ENCODE results near the gene MIF4GD. TPM values are rescaled to one million over a fixed set of nuclear protein-coding genes. Genes with fewer than 3 reads are reported as not detected.

MIF4GD gene
- total RNA-seq, 1 donor from 2014 or later = 55.2 TPM

DNA sequence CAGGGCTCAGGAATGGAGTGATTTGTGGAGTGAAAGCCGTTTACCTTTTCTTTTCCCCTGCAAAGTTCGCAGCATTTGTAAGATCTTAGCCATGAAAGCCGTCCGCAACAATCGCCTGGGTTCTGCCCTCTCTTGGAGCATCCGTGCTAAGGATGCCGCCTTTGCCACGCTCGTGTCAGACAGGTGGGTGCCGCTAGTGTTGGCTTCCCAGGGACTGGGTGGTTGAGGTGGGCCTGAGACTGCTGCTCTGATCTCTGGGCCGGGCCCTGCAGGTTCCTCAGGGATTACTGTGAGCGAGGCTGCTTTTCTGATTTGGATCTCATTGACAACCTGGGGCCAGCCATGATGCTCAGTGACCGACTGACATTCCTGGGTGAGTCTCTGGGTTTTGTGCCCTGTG, 38.2 kb downstream of the MIF4GD start:
- ChIA-PET POLR2A (interaction anchor here (0.7 kb wide), 1 partner anchor 106 kb away, joined by 3 read pairs; no protein-coding TSS in a partner anchor), CTCF (no interaction called here)
- H3K36me3 Mint-ChIP-seq (ENCODE audit: low read depth) = peaks cover 93% of the 10 kb centered on the region
- H3K9me3 Mint-ChIP-seq = no peaks in the 10 kb centered on the region
- no peak overlapping the region for H3K27ac Mint-ChIP-seq
- no peaks in the 10 kb centered on the region for H3K27me3 Mint-ChIP-seq
- intact Hi-C loops (cut with micrococcal nuclease) = loop anchor here (1.0 kb wide), 1 partner anchor 14 kb away; no protein-coding TSS in a partner anchor
- H3K4me3 Mint-ChIP-seq = no peak overlapping the region
- H3K4me1 Mint-ChIP-seq = no peaks in the 10 kb centered on the region
- DNase-seq = no peak
- TF ChIP-seq, protein P1, sequence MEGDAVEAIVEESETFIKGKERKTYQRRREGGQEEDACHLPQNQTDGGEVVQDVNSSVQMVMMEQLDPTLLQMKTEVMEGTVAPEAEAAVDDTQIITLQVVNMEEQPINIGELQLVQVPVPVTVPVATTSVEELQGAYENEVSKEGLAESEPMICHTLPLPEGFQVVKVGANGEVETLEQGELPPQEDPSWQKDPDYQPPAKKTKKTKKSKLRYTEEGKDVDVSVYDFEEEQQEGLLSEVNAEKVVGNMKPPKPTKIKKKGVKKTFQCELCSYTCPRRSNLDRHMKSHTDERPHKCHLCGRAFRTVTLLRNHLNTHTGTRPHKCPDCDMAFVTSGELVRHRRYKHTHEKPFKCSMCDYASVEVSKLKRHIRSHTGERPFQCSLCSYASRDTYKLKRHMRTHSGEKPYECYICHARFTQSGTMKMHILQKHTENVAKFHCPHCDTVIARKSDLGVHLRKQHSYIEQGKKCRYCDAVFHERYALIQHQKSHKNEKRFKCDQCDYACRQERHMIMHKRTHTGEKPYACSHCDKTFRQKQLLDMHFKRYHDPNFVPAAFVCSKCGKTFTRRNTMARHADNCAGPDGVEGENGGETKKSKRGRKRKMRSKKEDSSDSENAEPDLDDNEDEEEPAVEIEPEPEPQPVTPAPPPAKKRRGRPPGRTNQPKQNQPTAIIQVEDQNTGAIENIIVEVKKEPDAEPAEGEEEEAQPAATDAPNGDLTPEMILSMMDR (IDR thresholded peaks at IDR 0.05) = no peak
- no peak for ATAC-seq (ENCODE audit: low read depth)

DNA sequence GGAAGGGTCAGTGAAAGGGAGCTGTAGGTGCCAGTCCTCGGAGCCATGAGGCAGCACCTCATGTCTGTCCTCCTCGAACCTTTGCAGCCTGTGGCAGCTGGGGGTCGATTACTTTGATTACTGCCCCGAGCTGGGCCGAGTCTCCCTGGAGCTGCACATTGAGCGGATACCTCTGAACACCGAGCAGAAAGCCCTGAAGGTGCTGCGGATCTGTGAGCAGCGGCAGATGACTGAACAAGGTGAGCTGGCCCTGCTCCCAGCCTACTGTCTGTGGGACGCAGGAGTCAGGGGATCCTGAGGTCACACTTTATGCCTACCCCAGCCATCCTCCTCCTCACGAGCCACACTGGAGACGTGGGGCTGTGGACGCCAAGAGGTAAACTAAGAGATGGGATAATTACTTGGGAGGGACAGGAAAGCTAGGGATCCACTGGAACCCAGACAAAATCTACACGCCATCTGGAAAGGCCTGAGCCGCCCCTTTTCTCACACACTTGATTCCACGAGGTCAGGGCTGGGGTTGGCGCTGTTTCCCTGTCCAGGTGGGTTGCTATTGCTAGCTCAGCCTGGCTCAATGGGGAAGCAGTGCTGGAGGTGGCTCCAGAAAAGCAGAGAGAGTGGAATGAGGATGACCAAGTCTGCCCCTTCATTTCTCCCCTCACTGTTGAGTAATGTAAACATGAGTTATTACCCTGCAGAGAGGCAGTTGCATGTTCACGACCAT, 39.1 kb downstream of the MIF4GD start:
- TF ChIP-seq, protein P1 (IDR thresholded peaks at IDR 0.05) = no peak
- H3K27me3 Mint-ChIP-seq = no peaks in the 10 kb centered on the region
- ATAC-seq (ENCODE audit: low read depth) = no peak
- H3K4me3 Mint-ChIP-seq = no peak overlapping the region
- ChIA-PET POLR2A (interaction anchor here (0.5 to 0.7 kb wide), 2 partner anchors 87 to 105 kb away, joined by 3 to 8 read pairs; no protein-coding TSS in a partner anchor), CTCF (no interaction called here)
- H3K9me3 Mint-ChIP-seq = no peaks in the 10 kb centered on the region
- H3K4me1 Mint-ChIP-seq = no peaks in the 10 kb centered on the region
- no peak overlapping the region for H3K27ac Mint-ChIP-seq
- H3K36me3 Mint-ChIP-seq (ENCODE audit: low read depth) = peaks cover 88% of the 10 kb centered on the region
- intact Hi-C loops (cut with micrococcal nuclease) = loop anchor here (1.0 kb wide), 1 partner anchor 14 kb away; no protein-coding TSS in a partner anchor
- no peak for DNase-seq

DNA sequence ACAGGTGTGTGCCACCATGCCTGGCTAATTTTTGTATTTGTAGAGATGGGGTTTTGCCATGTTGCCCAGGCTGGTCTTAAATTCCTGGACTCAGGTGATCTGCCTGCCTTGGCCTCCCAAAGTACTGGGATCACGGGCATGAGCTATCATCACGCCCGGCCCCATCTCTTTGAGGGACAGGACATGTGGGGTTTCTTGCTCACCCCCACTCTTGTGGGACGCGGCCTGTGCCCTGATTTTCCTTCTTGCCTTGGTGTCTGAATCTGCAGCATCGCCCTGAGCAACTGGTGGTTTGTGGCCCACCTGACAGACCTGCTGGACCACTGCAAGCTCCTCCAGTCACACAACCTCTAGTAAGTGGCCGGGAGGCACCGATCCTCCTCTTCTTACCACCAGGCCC, 40.0 kb downstream of the MIF4GD start:
- H3K9me3 Mint-ChIP-seq = no peaks in the 10 kb centered on the region
- no peaks in the 10 kb centered on the region for H3K27me3 Mint-ChIP-seq
- TF ChIP-seq, protein P1 (IDR thresholded peaks at IDR 0.05) = no peak
- ATAC-seq (ENCODE audit: low read depth) (no peak), DNase-seq (no peak)
- CTCF ChIA-PET = interaction anchor here (1.2 kb wide), 1 partner anchor 270 kb away, joined by 3 read pairs; no protein-coding TSS in a partner anchor
- H3K4me3 Mint-ChIP-seq = no peak overlapping the region
- intact Hi-C loops (cut with micrococcal nuclease) = no loop called here
- H3K36me3 Mint-ChIP-seq (ENCODE audit: low read depth) = peaks cover 87% of the 10 kb centered on the region
- no peak overlapping the region for H3K27ac Mint-ChIP-seq
- POLR2A ChIA-PET = interaction anchor here (0.5 to 1.5 kb wide), 3 partner anchors 20 to 200 kb away, joined by 4 to 8 read pairs (median 6); no protein-coding TSS in a partner anchor
- H3K4me1 Mint-ChIP-seq = no peaks in the 10 kb centered on the region

DNA sequence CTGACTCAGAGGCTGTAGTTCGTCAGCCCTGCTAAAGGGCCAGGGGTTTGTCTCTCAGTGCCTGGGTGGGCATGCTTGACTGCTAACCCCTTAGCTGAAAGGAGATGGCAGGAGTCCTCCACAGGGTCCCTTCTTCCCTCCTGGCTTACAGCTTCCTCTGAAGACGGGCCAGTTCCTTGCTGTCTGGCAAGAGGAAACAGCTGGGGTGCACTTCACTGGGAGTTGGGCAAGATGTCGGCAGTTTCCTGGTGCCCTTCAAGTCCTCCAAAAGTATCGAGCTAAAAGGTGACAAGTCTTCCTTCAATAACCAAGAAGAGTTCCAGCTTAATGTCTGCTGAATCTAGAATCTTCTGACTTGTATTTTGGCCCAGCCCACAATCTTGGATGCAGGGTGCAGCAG, 42.2 kb downstream of the MIF4GD start:
- H3K9me3 Mint-ChIP-seq = no peaks in the 10 kb centered on the region
- ChIA-PET CTCF (no interaction called here), POLR2A (interaction anchor here (0.6 kb wide), 1 partner anchor 220 kb away, joined by 3 read pairs; no protein-coding TSS in a partner anchor)
- no peak for ATAC-seq (ENCODE audit: low read depth)
- TF ChIP-seq, protein P1 (IDR thresholded peaks at IDR 0.05) = no peak
- no peak for DNase-seq
- peaks cover 84% of the 10 kb centered on the region for H3K36me3 Mint-ChIP-seq (ENCODE audit: low read depth)
- no peak overlapping the region for H3K27ac Mint-ChIP-seq
- no peak overlapping the region for H3K4me3 Mint-ChIP-seq
- no peaks in the 10 kb centered on the region for H3K27me3 Mint-ChIP-seq
- no peaks in the 10 kb centered on the region for H3K4me1 Mint-ChIP-seq
- intact Hi-C loops (cut with micrococcal nuclease) = no loop called here

DNA sequence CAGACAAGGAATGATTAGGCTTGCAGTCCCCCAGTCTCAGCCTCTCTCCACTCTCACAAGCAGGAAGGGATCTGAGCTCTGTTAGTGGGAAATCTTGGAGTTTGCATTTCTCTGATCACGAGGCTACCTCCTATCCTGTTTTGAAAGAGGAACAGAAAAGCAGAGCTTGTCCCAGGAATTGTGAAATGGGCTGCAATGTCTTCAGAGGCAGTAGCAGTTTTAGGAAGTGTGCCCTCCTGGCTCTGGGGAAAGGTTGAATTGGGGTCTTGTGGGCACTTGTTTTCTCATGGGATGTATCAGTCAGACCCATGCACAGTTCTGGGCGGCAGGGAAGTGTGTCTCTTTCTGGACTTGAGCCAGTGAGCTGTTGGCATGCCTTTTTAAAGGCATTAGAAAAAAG, 42.7 kb downstream of the MIF4GD start:
- no peak for ATAC-seq (ENCODE audit: low read depth)
- ChIA-PET CTCF (no interaction called here), POLR2A (no interaction called here)
- TF ChIP-seq, protein P1 (IDR thresholded peaks at IDR 0.05) = no peak
- DNase-seq = no peak
- Mint-ChIP-seq H3K4me3 (no peak overlapping the region), H3K9me3 (no peaks in the 10 kb centered on the region), H3K4me1 (no peaks in the 10 kb centered on the region), H3K27me3 (no peaks in the 10 kb centered on the region), H3K27ac (no peak overlapping the region), H3K36me3 (ENCODE audit: low read depth) (peaks cover 85% of the 10 kb centered on the region)
- intact Hi-C loops (cut with micrococcal nuclease) = no loop called here

Data from activated B cell treated with CpG ODN at 0.5 μM for 24 hours (primary cell).